K562 (cell line): ENCODE measurements around the gene UQCRHL. TPM values are rescaled to one million over a fixed set of nuclear protein-coding genes. Genes with fewer than 3 reads are reported as not detected.

ENCODE experiments used
- ATAC-seq: fragments of 200-7000 bp; cut with Tn5 transposase; 3 replicates; pipeline ENCODE4 v1.9.1; 2020; ENCODE audit warnings: moderate library complexity
- BruUV-seq: library from RNA; stranded (reverse); fragments of 400-500 nt; replicated peaks from 2 replicates; lab custom pipeline; 2021; lab: Mats Ljungman, UMichigan
- CTCF ChIA-PET: fragments of 300-600 bp; formaldehyde crosslinking; extraction: SDS; loops from one replicate; lab custom pipeline; 2021; ENCODE audit warnings: low intra/inter-chr PET ratio; lab: Yijun Ruan, JAX
- POLR2A ChIA-PET: fragments of 300-600, 350-650 bp; sonication (Branson Sonifier 250); formaldehyde crosslinking; extraction: SDS; loops from one replicate; lab custom pipeline; 2021; ENCODE audit warnings: antibody characterized with exemption, inconsistent platforms; lab: Yijun Ruan, JAX
- DNase-seq, 4 experiments: peaks; one replicate each; pipeline versions ENCODE4 v3.0.0 to v3.0.0-alpha.2; 2011 to 2018; ENCODE audit warnings: low spot score in 3 of 4, mixed read lengths in 3 of 4; ENCODE audit errors: extremely low read depth in 1 of 4
- FAIRE-seq: peaks from 2 replicates; lab custom pipeline; 2011; peaks lifted over from hg19 to GRCh38; lab: Jason Lieb, UNC
- H2AFZ ChIP-seq: 2 replicates; pipeline ENCODE4 v1.6.0; 2011; ENCODE audit warnings: low read depth, low read length, control low read depth, inconsistent platforms
- H3K27ac ChIP-seq: fragments of 200-600 bp; 3 replicates; pipeline ENCODE4 v1.8.0; 2011; ENCODE audit warnings: low read depth, mild to moderate bottlenecking, control low read depth, inconsistent platforms, low read length, moderate library complexity, mixed read lengths; ENCODE audit errors: extremely low read depth
- H3K27me3 ChIP-seq, 2 experiments: fragments of 300-600 bp in 1 of 2; 2 replicates in 1 of 2; 3 replicates in 1 of 2; pipeline versions ENCODE4 v1.6.0 to v1.8.0; 2011; ENCODE audit warnings: inconsistent platforms in 2 of 2, low read length in 2 of 2, mild to moderate bottlenecking in 1 of 2, mixed read lengths in 1 of 2, moderate library complexity in 1 of 2; ENCODE audit not compliant: control insufficient read depth in 2 of 2, insufficient read depth in 2 of 2
- H3K36me3 ChIP-seq: fragments of 300-600 bp; 3 replicates; pipeline ENCODE4 v1.8.0; 2011; ENCODE audit warnings: mild to moderate bottlenecking, low read length, inconsistent platforms; ENCODE audit not compliant: control insufficient read depth, insufficient read depth
- H3K4me1 ChIP-seq, 2 experiments: fragments of 200-600 bp in 1 of 2; replicated peaks in 1 of 2; 2 replicates in 1 of 2; 3 replicates in 1 of 2; pipeline versions ENCODE4 v1.5.1 to v1.8.0; 2011; ENCODE audit warnings: inconsistent platforms in 2 of 2, low read length in 2 of 2, mild to moderate bottlenecking in 1 of 2, mixed read lengths in 1 of 2, moderate library complexity in 1 of 2; ENCODE audit not compliant: control insufficient read depth in 2 of 2, insufficient read depth in 2 of 2
- H3K4me2 ChIP-seq: 2 replicates; pipeline ENCODE4 v1.6.1; 2011; ENCODE audit warnings: low read length, control low read depth, inconsistent platforms, mixed read lengths; ENCODE audit not compliant: insufficient read depth
- H3K4me3 ChIP-seq: fragments of 200-600 bp; sonication (generic), shearing (Covaris generic); 2 replicates; pipeline ENCODE4 v1.5.1; 2016; ENCODE audit warnings: control low read depth, inconsistent platforms
- H3K79me2 ChIP-seq: fragments of 200-600 bp; 3 replicates; pipeline ENCODE4 v1.8.0; 2011; ENCODE audit warnings: low read length, inconsistent platforms; ENCODE audit not compliant: control insufficient read depth, insufficient read depth
- H3K9ac ChIP-seq, 2 experiments: 2 replicates each; pipeline versions ENCODE4 v1.6.0 to v1.6.1; 2011; ENCODE audit warnings: low read depth in 2 of 2, low read length in 2 of 2, control low read depth in 1 of 2, inconsistent platforms in 1 of 2, mild to moderate bottlenecking in 1 of 2, mixed read lengths in 1 of 2; ENCODE audit not compliant: insufficient read depth in 1 of 2
- H3K9me1 ChIP-seq: one replicate; pipeline ENCODE4 v1.6.0; 2011; ENCODE audit warnings: inconsistent platforms, mild to moderate bottlenecking, low read length, moderate library complexity; ENCODE audit not compliant: control insufficient read depth, insufficient read depth
- H3K9me3 ChIP-seq: replicated peaks from 2 replicates; pipeline ENCODE4 v1.5.1; 2011; ENCODE audit warnings: low read depth, low read length, inconsistent platforms; ENCODE audit not compliant: control insufficient read depth, insufficient read depth
- H4K20me1 ChIP-seq: replicated peaks from 2 replicates; pipeline ENCODE4 v1.6.1; 2011; ENCODE audit warnings: low read length, inconsistent platforms, mixed read lengths; ENCODE audit not compliant: control insufficient read depth, insufficient read depth
- CBX5 ChIP-seq: IDR thresholded peaks from 2 replicates; pipeline ENCODE4 v1.6.1; 2014; ENCODE audit warnings: low read depth, borderline replicate concordance
- MYBL2 ChIP-seq, 2 experiments: fragments of 450-650 bp in 1 of 2; sonication (generic) in 1 of 2; formaldehyde crosslinking in 1 of 2; IDR thresholded peaks; 2 replicates each; pipeline versions ENCODE4 v1.6.1 to v1.8.1; 2017 to 2022; ENCODE audit warnings: borderline replicate concordance in 1 of 2, inconsistent platforms in 1 of 2, low read depth in 1 of 2, mild to moderate bottlenecking in 1 of 2, missing genetic modification reagents in 1 of 2, moderate library complexity in 1 of 2
- SP1 ChIP-seq: sonication (generic); formaldehyde crosslinking; IDR thresholded peaks from 2 replicates; pipeline ENCODE4 v1.8.1; 2022; ENCODE audit warnings: mild to moderate bottlenecking, missing genetic modification reagents
- ZNF140 ChIP-seq: fragments of 250-450 bp; sonication (Bioruptor Pico); IDR thresholded peaks from 2 replicates; pipeline ENCODE4 v1.8.0; 2021; ENCODE audit warnings: moderate library complexity, mild to moderate bottlenecking, inconsistent platforms
- WGBS: fragments of 100-300 bp; shearing (Covaris generic); methylation state at CpG from one replicate; pipeline ENCODE4 v1.1.6; 2016; ENCODE audit warnings: low coverage, mixed read lengths; ENCODE audit not compliant: insufficient coverage; ENCODE audit errors: missing lambda C conversion rate; 5-methylcytosine and 5-hydroxymethylcytosine counted together
- in situ Hi-C: fragments of 300-500 bp; cut with MboI; formaldehyde crosslinking; loops from 4 replicates; pipeline ENCODE4 v1.15.0; 2018; ENCODE audit warnings: inconsistent platforms, mixed read lengths
- intact Hi-C: fragments of 100-400 bp; cut with micrococcal nuclease; formaldehyde crosslinking; loops from 2 replicates; pipeline ENCODE4 v1.14.2; 2022
- polyA plus RNA-seq, 8 experiments: library from polyadenylated mRNA; depleted of rRNA in 4 of 8; stranded (reverse) in 5 of 8; unstranded in 3 of 8; fragments of >200 nt; fragmentation: Nextera tagmentation in 2 of 8; fragmentation: Illumina TruSeq in 1 of 8; extraction: Ambion mirVana in 2 of 8; extraction: Trizol in 1 of 8; gene quantifications; 2 replicates each; pipeline versions ENCODE4 v1.2.1 to v1.2.3, GENCODE V29; 2011 to 2014; ENCODE audit warnings: inconsistent platforms in 1 of 8, missing spikeins in 1 of 8
- total RNA-seq, 7 experiments: library from RNA; depleted of rRNA in 6 of 7; stranded (reverse); fragments of >200 nt in 6 of 7; fragmentation: Illumina TruSeq in 2 of 7; extraction: Trizol in 2 of 7; gene quantifications; 2 replicates each; pipeline versions ENCODE4 v1.2.1 to v1.2.3, GENCODE V29; 2011 to 2021; ENCODE audit warnings: low replicate concordance in 1 of 7

UQCRHL gene
- total and polyA plus RNA-seq, 9 of the 15 experiments (the other 6 are each of a cell fraction or from before 2014, with no cell fraction given), result 5.1 to 41.3 (median 21.8) TPM

GRCh38 chr1:15796086-15796462 lies 11.4 kb downstream of the UQCRHL start:
- H3K9me1 ChIP-seq, result peaks cover 4% of the 10 kb centered on the region
- H3K9me3 ChIP-seq, result no peaks in the 10 kb centered on the region
- peak in 1 of 4 experiments; percentile 10 for DNase-seq
- no peak overlapping the region; the same call in 1 of the 2 replicates for H3K4me2 ChIP-seq
- H3K4me1 ChIP-seq, result peaks cover 50 to 57% of the 10 kb centered on the region in 2 experiments
- no peak for FAIRE-seq
- H3K9ac ChIP-seq, result peak overlapping the region in 1 of 2 experiments; percentile 4; a peak in 1 of 4 replicates
- no peaks in the 10 kb centered on the region for H3K27me3 ChIP-seq
- peak overlapping the region; percentile 52; the same call in 1 of the 2 replicates for H2AFZ ChIP-seq
- intact Hi-C loops (loop anchor here (5.0 kb wide), 1 partner anchor 261 kb away; no protein-coding TSS in a partner anchor), in situ Hi-C loops (no loop called here)
- WGBS, result 47% methylated on average over 2 of the region's 2 CpGs
- CTCF ChIA-PET, result no interaction called here
- H3K27ac ChIP-seq, result peak overlapping the region; percentile 58; the same call in 2 of the 3 replicates
- no TSS peak for BruUV-seq
- H3K79me2 ChIP-seq, result no peaks in the 10 kb centered on the region
- no peaks in the 10 kb centered on the region for H4K20me1 ChIP-seq
- H3K36me3 ChIP-seq, result no peaks in the 10 kb centered on the region
- TF ChIP-seq CBX5, result no peak
- TF ChIP-seq SP1, result no peak
- no peak for TF ChIP-seq ZNF140 (CRISPR knock-in tag)
- no peak for TF ChIP-seq MYBL2 (IDR thresholded peaks at IDR 0.05; ENCODE audit: low read depth)
- TF ChIP-seq MYBL2 (CRISPR knock-in tag; IDR thresholded peaks at IDR 0.05; ENCODE audit: borderline replicate concordance), result no peak
- TF ChIP-seq, all 486 proteins: peak for 0
- POLR2A ChIA-PET, result interaction anchor here (0.6 to 2.6 kb wide), 10 partner anchors 10 to 203 kb away, joined by 3 to 23 read pairs (median 6); partner anchors contain the start of gene SPEN
- ATAC-seq, result no peak
- no peak overlapping the region for H3K4me3 ChIP-seq
